ENCODE measurements around the gene SPSB3.

SPSB3 gene

DNA sequence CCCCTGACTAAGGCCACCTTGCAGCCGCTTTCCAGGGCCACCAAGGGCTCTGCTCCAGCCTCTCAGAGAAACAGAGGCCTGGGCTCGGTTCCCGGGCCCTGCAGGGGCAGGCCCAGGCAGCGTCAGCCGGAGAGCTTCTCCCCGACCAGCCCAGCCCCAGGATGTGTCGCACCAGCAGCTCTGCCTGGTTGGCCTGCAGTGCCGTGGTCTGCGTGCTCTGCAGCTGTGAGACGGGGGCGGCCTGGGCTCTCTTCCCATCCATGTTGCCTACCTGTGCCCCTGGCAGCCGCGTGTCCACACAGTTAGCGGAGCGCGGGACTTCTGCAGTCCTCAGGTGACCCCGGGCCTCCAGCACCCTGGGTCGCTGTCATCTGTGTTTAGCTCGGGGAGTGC, 6.3 kb upstream of the SPSB3 start:
- no peak for DNase-seq (ENCODE audit: low spot score)

DNA sequence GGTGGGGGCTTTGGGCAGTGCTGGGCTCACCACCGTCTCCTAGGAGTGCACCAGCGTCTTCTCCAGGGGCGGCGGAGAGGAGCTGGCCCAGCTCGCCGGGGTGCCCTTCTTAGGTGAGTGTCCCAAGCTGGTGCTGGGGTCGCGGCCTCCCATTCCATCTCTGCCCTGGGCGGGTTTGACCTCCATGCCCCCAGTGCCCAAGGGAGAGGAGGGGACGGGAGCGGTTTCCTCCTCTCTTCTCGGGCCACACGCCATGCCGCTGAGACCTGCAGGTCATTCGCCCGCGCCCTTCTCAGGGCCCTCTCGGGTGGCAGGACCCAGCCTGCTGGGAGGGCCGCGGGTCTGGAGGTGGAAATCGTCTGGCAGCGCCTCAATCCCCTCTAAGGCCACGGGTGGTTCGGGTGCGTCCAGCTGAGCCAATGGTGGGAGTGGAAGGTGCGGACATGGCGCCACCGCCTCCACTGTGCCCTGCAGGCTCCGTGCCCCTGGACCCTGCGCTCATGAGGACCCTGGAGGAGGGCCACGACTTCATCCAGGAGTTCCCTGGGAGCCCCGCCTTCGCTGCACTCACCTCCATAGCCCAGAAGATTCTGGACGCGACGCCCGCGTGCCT, 5.8 kb upstream of the SPSB3 start:
- no peak for DNase-seq (ENCODE audit: low spot score)

DNA sequence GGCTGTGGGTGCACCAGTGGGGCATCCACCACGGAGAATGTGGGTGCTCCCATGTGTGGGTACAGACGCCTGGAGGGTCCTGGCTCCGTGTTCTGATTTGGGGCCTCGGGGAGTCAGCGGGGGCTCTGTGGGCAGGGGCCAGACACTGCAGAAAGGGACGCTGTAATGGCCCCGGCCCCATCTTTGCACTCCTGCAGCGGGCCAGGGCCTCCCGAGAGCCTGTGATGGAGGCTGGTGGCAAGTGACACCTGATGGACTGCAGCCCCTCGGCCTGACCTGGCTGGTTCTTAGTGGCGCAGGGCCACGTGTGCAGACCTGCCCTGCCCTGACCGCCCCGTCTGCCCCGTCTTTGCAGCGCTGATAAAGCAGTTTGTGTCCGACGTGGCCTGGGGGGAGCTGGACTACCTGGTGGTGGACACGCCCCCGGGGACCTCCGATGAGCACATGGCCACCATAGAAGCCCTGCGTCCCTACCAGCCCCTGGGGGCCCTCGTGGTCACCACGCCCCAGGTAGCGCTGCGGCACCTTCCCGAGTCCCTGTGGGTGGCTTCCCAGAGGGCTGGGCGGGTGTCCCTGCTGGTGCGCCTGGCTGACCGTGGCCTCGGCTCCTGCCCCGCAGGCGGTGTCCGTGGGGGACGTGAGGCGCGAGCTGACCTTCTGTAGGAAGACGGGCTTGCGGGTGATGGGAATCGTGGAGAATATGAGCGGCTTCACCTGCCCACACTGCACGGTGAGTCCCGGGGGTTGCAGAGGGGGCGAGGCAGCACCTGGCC, 5.1 kb upstream of the SPSB3 start:
- no peak for DNase-seq (ENCODE audit: low spot score)

DNA sequence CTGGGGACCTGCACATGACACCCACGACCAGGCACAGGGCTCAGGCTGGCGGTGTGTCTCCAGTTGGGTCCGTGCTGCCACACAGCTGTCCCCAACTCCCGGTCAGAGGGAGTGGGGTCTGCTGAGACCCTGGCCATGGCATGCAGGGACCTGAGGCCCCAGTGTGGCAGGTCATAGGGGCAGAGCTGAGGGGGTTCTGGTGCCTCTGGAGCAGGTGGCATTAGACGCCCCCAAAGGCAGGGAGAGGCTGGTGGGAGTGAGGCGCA, 4.6 kb upstream of the SPSB3 start:
- no peak for DNase-seq (ENCODE audit: low spot score)

DNA sequence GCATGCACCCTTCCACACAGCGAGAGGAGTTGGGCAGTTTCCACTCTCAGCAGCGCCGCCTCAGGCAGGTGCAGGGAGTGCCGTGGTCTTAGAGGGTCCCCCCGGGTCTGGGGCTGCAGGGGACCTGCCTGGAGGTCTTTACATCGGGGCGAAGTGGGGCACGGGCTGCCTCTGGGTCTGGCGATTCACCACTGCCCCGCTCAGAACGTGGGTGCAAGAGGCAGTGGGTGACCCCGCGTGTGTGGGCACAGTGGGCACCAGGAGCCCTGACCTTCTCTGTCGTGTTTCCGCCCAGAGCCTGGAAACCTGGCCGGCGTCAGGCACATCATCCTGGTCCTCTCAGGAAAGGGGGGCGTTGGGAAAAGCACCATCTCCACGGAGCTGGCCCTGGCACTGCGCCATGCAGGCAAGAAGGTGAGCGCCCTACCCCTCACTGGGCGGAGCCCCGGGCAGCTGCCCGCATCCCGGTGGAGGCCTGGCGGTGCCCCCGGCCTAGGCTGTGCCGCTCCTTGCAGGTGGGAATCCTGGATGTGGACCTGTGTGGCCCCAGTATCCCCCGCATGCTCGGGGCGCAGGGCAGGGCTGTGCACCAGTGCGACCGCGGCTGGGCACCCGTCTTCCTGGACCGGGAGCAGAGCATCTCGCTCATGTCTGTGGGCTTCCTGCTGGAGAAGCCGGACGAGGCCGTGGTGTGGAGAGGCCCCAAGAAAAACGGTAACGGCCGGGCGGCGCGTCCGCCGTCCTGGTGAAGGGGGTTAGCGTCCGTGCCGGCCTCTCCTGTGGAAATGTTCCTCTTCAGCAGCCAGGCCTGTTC, 4.1 kb upstream of the SPSB3 start:
- no peak for DNase-seq (ENCODE audit: low spot score)

DNA sequence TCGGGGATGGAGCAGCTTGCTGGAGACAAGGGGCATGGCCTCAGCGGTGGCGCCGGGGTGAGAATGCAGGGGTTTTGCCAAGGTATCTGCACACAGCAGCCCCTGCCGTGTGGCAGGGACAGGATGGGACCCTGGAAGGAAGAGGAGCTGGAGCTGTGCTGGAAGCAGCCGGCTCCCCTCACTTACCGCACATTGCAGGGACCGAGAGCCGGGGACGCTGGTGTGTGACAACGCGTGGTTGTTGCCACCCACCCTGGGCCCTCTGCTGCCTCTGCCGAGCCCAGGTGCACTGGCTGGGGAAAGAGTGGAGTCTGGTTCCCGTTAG, 3.4 kb upstream of the SPSB3 start:
- DNase-seq (ENCODE audit: low spot score), result no peak

DNA sequence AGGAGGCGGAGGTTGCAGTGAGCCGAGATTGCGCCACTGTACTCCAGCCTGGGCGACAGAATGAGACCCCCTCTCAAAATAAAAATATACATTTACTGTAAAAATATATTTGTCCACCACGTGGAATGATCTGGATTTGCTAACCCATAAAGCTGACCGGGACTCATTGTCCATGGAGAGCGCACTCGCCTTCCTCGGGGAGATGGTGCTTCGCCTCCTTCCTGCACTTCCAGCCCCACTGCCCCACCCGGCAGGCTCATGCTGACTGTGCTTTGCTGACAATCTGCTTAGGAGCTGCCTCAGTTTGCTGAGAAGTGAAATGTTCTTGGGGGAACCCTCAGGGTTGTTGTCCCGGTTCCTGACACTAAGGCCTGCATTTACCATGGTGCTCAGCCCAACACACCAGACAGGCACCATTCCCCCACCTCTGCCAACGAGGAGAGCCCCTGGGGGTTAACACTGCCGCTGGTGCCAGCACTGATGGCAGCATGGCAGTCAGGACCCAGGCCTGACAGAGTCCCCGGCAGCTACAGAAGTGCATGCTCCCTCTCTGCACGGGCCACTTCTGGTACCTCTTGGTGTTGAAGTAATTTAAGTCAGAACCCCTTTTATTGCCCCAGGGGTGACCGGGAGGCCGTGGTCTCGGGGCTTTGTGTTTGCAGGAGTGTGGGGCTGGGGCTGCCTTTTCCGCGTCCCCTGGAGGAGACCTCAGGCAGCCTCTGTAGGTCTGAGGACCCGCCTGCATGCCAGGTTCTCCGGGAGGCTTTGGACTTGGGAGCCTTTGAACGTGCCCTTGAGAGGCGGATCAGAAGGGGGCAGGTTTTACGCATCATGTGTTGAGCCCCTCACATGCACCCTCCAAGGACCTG, 2.8 kb upstream of the SPSB3 start:
- no peak for DNase-seq (ENCODE audit: low spot score)

DNA sequence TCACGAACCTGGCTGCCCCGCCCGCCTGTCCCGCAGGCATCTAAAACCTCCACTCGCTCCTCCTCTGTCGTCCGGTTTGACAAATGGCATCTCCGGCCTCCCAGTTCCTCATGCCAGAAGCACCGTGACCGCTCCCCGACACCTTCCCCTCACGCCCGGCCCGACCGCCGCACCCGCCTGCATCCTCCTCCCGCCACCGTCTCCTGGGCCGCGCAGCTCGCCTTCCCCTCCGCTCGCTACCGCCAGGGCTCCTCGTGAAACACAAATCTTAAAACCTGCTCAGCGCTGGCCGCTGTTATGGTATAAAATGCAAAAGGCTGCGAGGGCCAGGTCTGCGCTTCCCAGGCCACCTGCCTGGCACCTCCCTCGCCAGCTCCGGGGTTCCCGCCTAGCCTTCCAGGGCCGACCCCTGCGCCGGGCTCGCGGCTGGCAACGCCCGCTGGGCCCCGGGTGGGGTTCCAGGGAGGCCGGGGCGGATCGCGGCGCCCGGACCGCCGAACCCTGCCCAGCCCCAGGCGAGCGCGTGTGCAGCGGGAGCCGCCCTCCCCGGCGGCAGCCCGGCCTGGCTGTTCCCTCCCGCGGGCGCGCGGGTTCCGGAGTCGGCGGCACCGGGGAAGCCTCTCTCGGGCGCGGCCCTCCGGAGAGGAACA, 488 bp downstream of the SPSB3 start:
- DNase-seq (ENCODE audit: low spot score), result no peak

DNA sequence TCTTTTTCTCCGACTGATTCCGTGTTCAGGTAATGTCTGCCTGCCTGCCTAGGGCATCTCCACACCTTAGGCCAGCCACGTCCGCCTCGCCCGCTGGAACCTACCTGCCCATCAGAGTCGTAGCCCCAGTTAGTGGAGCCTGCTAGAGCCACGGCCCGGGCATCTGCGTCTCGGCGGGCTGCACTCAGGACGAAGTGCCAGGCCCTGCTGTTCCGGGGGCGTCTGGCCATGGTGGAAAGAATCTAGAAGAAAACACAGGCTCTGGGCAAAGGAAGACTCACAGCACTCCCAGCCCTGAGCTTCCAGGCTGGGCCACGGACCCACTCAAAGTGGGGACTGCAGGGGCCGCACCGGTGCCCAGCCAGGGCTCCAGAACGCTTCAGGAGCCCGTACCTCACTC, 1.1 kb downstream of the SPSB3 start:
- DNase-seq (ENCODE audit: low spot score), result no peak

DNA sequence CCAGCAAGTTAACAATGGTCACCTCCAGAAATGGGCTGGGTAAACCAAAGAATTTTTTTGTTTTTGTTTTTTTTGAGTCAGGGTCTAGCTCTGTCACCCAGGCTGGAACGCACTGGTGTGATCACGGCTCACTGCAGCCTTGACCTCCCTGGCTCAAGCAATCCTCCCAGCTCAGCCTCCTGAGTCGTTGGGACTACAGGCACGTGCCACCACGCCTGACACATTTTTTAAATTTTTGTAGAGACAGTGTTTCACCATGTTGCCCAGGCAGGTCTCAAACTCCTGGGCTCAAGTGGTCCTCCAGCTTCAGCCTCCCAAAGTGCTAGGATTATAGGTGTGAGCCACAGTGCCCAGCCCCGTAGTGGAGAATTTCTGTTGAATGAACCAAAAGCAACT, 1.7 kb downstream of the SPSB3 start:
- DNase-seq (ENCODE audit: low spot score), result no peak

DNA sequence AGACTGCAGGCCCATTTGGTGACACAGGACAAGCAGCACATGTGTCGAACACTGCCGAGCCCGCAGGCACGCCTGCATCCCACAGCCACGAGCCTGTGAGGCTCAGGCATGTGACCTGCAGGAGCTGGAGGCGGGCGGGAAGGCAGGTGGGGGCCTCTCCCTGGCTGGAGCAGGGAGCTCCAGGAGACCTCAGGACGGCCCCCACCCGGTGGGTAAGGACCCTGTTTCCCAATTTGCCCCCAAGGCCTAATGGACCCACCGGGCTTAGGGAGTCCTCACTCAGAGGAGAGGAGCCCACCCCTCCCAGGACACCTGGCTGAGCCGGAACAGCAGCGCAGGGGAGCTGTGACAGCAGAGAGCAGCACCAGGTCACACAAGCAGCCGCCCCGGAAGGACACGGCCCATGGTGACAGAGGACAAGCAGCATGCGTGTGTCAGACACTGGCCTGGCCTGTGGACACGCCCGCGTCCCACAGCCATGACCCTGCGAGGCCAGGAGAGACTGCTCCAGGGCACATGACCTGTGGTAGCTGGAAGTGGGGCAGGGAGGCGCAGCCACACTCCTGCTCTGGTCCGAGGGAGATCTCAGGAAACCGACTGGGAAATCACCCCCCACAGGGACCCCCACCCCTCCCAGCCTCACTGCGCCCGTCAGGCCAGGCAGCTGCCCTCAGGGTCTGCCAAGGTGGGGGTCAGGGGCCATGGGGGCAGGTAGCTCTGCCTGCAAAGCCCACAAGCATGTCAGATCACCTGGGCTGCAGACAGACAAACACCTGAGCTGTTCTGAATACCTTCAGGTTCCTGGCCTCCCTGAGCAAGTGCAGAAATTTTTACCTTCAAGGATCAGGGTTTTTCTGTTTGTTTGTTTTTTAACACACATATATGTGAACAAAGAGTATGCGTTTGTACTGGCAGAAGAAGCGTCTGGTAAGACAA, 2.4 kb downstream of the SPSB3 start:
- DNase-seq (ENCODE audit: low spot score), result no peak

DNA sequence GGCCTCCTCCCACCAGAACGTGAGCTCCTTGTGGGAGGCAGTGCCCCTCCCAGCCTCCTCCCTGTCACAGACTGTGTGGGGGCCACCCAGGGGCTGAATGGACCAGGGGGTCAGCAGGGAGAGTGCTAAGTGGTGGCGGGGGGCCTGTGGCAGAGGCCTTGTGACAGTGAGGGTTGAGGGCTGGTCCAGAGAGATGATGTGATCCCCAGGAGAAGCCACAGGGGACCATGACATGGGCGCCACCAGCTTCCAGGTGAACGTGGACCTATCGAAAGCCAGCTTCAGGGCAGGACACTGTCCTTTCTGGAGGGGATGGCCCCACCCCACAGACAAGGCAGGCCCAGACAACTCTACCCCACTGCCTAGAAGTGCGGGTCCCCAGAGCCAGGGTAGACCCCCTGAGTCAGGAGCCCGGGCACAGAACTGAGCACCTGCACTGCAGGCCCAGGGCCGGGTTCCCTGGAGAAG, 3.1 kb downstream of the SPSB3 start:
- no peak for DNase-seq (ENCODE audit: low spot score)

DNA sequence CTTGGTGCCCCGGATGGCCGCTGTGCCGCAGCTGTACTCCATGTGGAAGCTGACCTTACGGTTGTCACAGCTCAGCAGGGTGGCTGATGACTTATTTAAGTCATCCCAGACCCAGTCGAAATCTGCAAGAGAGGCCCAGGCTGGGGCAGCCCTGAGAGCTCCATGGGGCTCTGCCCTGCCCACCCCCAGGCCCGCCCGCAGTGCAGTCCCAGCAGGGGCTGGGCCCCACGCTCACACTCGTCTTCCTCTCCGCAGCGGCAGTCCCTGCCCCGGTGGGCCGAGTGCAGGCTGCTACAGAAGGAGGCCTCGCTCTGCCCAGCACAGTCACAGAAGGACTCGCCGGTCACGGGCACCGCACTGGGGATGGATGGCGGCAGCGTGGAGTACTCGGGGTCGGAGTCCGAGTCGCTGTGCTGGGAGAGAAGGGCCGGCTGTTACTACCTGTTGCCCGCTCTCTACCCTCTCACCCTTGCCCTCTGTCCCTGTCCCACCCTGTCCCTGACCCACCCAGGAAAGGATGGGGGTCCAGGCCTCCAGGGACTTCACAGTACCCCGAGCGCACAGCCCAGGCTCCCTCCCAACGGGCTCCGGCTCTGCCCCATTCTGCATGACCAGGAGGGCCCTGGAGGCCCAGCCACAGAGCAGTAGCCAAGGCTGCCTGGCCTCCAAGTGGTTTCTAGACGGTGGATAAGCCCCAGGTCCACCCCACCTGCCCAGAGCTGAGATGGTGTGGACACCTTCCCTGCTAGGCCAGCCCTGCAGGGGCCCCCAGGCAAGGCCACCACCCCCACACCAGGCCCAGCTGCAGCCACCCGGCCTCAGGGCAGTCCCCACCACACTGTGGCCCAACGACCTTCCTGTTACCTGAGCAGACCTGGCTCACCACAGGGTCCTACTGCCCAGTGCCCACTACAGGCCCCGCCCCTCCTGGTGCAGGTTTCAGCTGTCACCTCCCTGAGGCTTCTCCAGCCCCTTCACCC, 3.9 kb downstream of the SPSB3 start:
- no peak for DNase-seq (ENCODE audit: low spot score)

DNA sequence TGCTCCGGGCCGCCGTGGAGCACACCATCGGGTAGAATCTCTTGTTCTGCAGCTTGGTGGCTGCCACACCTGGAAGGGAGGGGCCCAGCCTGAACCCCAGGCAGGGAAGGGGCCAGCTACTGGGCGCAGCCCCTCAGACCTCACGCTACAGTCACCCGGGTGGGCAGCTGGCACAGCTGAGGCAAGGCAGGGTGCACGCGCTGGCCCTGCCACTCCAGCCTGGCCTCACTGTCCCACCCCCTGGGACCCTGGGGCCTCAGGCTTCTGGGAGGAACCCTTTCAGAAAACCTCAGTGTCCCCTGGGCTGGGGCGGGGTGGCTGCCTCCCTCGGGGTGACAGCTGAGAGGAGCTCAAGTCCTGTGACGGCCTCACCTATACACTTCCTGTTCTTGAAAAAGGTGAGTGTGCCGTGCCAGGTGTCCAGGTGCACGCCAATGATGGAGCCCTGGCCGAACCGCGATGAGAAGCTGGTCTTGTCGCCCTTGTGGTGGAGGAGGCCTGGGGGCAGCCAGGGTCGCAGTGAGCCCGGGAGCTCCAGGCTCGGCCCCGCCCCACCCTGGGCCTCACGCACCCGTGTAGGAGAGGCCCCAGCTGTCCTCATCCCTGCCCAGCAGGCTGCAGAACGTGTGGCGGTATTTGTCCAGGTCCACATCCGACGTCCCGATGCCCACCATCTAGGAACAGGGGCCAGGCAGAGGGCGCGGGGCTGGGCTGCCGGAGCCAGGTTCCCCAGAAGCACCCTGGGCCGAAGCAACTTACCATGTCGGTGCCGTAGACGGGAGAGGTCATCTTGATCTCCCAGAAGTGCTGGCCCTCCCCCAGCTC, 4.8 kb downstream of the SPSB3 start:
- no peak for DNase-seq (ENCODE audit: low spot score)

DNA sequence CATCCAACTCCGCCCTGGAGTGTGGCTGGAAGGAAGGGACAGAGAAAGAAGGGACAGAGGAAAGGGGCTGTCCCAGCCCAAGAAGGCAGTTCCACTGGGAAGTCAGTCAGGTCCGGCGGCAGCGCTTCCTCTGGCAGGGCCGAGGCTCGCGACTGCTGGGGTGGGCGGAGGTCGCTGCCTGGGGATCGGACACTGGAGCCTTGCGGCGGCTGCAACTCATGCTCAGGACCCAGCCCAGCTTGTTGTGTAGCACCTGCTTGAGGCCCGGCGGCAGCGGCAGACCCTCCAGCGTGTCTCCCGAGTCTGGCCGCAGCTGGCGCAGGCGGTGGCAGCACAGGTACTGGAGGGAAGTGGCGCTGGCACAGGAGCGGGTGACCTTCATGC, 5.4 kb downstream of the SPSB3 start:
- no peak for DNase-seq (ENCODE audit: low spot score)

DNA sequence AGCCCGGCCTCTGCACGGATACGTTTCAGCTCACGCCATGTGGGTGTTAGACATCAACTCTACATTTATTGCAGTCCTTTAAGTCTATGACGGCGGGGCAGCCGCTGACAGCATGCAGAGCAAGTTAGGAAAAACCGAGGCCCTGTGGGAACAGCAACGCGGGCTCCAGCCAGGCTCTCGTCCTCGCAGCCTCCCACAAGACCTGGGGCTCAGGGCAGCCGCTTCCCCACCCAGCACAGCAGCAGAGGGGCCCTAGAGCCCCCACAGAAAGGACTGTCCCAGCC, 5.8 kb downstream of the SPSB3 start:
- no peak for DNase-seq (ENCODE audit: low spot score)

DNA sequence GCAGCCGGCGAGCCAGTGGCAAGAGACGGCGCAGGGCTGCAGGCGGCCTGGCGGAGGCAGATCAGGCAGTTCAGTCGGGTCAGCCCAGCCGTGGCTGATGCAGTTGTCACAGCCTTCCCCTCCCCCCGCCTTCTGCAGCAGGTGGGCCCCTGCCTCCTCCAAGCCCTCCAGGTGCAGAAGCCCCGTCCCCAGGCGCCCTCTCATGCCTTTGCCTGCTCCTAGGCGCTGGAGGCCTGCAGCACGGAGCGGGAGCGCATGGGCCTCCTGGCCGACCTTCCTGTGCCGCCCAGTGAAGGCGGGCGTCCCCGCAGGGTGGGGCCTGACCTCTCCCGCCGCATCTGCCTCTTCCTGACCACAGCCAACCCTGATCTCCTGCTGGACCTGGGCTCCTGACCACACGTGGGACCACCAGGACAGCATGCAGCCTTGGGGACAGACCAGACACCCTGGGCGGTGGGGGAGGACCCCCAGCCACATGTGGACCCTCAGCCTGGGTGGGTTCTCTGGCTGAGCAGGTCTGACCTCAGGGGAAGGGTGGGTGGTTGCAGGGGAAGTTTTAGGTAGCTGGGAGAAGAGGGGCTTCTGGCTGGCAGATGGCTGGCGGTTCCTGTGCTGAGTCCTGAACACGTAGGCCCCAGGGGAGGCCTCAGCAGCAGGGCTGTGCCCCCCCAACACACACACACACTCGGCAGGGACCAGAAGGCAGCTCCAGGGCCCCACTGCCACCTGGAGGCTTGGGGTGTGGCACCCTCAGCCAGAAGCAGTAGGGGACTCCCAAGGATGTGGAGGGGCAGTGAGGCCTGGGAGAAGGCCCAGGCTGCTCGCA, 6.3 kb downstream of the SPSB3 start:
- no peak for DNase-seq (ENCODE audit: low spot score)

All from putamen (tissue), 1 donor.